ENCODE measurements around the gene EBF3. TPM values are rescaled to one million over a fixed set of nuclear protein-coding genes. Genes with fewer than 3 reads are reported as not detected.

EBF3 gene
- polyA plus RNA-seq, 4 donors = 1.4 to 1.9 TPM; not detected in 2

- no peak for FAIRE-seq
- Histone ChIP-seq H3K4me1 (ENCODE audit: control insufficient read depth in 3 of 3, insufficient read depth in 2 of 3, low read depth in 1 of 3, low read length in 2 of 3) (no peaks in the 10 kb centered on the region), H3K4me3 (ENCODE audit: low read depth in 1 of 3, low read length in 3 of 3) (no peak overlapping the region), H3K36me3 (ENCODE audit: control insufficient read depth in 3 of 3, insufficient read depth in 2 of 3, low read depth in 1 of 3, low read length in 3 of 3) (no peaks in the 10 kb centered on the region), H3K27ac (ENCODE audit: low read depth in 1 of 3, low read length in 2 of 3) (no peak overlapping the region), H3K9me3 (ENCODE audit: control insufficient read depth in 2 of 2, insufficient read depth in 1 of 2, low read depth in 1 of 2, low read length in 1 of 2) (no peaks in the 10 kb centered on the region), H3K27me3 (ENCODE audit: control insufficient read depth in 3 of 3, insufficient read depth in 3 of 3, low read length in 3 of 3) (peaks cover 0 to 14% (median 4%) of the 10 kb centered on the region in 3 donors)
- no peak for DNase-seq
- WGBS, 3 donors = 72 to 83% (median 76%) methylated on average over 6 of the region's 6 CpGs
Measured at GRCh38 chr10:129945064-129945463, 19.0 kb downstream of the EBF3 start.

GRCh38 chr10:129944456-129944855 lies 19.6 kb downstream of the EBF3 start:
- Histone ChIP-seq H3K4me3 (ENCODE audit: low read depth in 1 of 3, low read length in 3 of 3) (no peak overlapping the region), H3K27ac (ENCODE audit: low read depth in 1 of 3, low read length in 2 of 3) (no peak overlapping the region), H3K36me3 (ENCODE audit: control insufficient read depth in 3 of 3, insufficient read depth in 2 of 3, low read depth in 1 of 3, low read length in 3 of 3) (no peaks in the 10 kb centered on the region), H3K4me1 (ENCODE audit: control insufficient read depth in 3 of 3, insufficient read depth in 2 of 3, low read depth in 1 of 3, low read length in 2 of 3) (no peaks in the 10 kb centered on the region), H3K9me3 (ENCODE audit: control insufficient read depth in 2 of 2, insufficient read depth in 1 of 2, low read depth in 1 of 2, low read length in 1 of 2) (no peaks in the 10 kb centered on the region), H3K27me3 (ENCODE audit: control insufficient read depth in 3 of 3, insufficient read depth in 3 of 3, low read length in 3 of 3) (peaks cover 0 to 9% (median 3%) of the 10 kb centered on the region in 3 donors)
- DNase-seq (no peak), FAIRE-seq (no peak)
- 90 to 94% (median 92%) methylated on average over 8 of the region's 8 CpGs for WGBS, 3 donors

- H3K27ac ChIP-seq (ENCODE audit: low read depth in 1 of 3, low read length in 2 of 3) = no peak overlapping the region
- no peaks in the 10 kb centered on the region for H3K36me3 ChIP-seq (ENCODE audit: control insufficient read depth in 3 of 3, insufficient read depth in 2 of 3, low read depth in 1 of 3, low read length in 3 of 3)
- no peak for DNase-seq
- no peak for FAIRE-seq
- H3K27me3 ChIP-seq (ENCODE audit: control insufficient read depth in 3 of 3, insufficient read depth in 3 of 3, low read length in 3 of 3) = peaks cover 0 to 6% (median 3%) of the 10 kb centered on the region in 3 donors
- H3K9me3 ChIP-seq (ENCODE audit: control insufficient read depth in 2 of 2, insufficient read depth in 1 of 2, low read depth in 1 of 2, low read length in 1 of 2) = no peaks in the 10 kb centered on the region
- WGBS, 3 donors = 68 to 75% (median 73%) methylated on average over 12 of the region's 12 CpGs
- H3K4me1 ChIP-seq (ENCODE audit: control insufficient read depth in 3 of 3, insufficient read depth in 2 of 3, low read depth in 1 of 3, low read length in 2 of 3) = no peaks in the 10 kb centered on the region
- no peak overlapping the region for H3K4me3 ChIP-seq (ENCODE audit: low read depth in 1 of 3, low read length in 3 of 3)
Measured at GRCh38 chr10:129942936-129943715, 20.9 kb downstream of the EBF3 start.

GRCh38 chr10:129942391-129942790 lies 21.7 kb downstream of the EBF3 start:
- no peak overlapping the region for H3K4me3 ChIP-seq (ENCODE audit: low read depth in 1 of 3, low read length in 3 of 3)
- no peaks in the 10 kb centered on the region for H3K36me3 ChIP-seq (ENCODE audit: control insufficient read depth in 3 of 3, insufficient read depth in 2 of 3, low read depth in 1 of 3, low read length in 3 of 3)
- no peak for FAIRE-seq
- no peak overlapping the region for H3K27ac ChIP-seq (ENCODE audit: low read depth in 1 of 3, low read length in 2 of 3)
- no peaks in the 10 kb centered on the region for H3K9me3 ChIP-seq (ENCODE audit: control insufficient read depth in 2 of 2, insufficient read depth in 1 of 2, low read depth in 1 of 2, low read length in 1 of 2)
- peaks cover 0 to 6% (median 3%) of the 10 kb centered on the region in 3 donors for H3K27me3 ChIP-seq (ENCODE audit: control insufficient read depth in 3 of 3, insufficient read depth in 3 of 3, low read length in 3 of 3)
- H3K4me1 ChIP-seq (ENCODE audit: control insufficient read depth in 3 of 3, insufficient read depth in 2 of 3, low read depth in 1 of 3, low read length in 2 of 3) = no peaks in the 10 kb centered on the region
- WGBS, 3 donors = 84 to 90% (median 86%) methylated on average over 9 of the region's 9 CpGs
- DNase-seq = no peak

GRCh38 chr10:129942019-129942277 lies 22.1 kb downstream of the EBF3 start:
- no peak for FAIRE-seq
- 80 to 91% (median 89%) methylated on average over 4 of the region's 4 CpGs for WGBS, 3 donors
- Histone ChIP-seq H3K4me1 (ENCODE audit: control insufficient read depth in 3 of 3, insufficient read depth in 2 of 3, low read depth in 1 of 3, low read length in 2 of 3) (no peaks in the 10 kb centered on the region), H3K9me3 (ENCODE audit: control insufficient read depth in 2 of 2, insufficient read depth in 1 of 2, low read depth in 1 of 2, low read length in 1 of 2) (no peaks in the 10 kb centered on the region), H3K36me3 (ENCODE audit: control insufficient read depth in 3 of 3, insufficient read depth in 2 of 3, low read depth in 1 of 3, low read length in 3 of 3) (no peaks in the 10 kb centered on the region), H3K27ac (ENCODE audit: low read depth in 1 of 3, low read length in 2 of 3) (no peak overlapping the region), H3K27me3 (ENCODE audit: control insufficient read depth in 3 of 3, insufficient read depth in 3 of 3, low read length in 3 of 3) (peaks cover 0 to 6% (median 3%) of the 10 kb centered on the region in 3 donors), H3K4me3 (ENCODE audit: low read depth in 1 of 3, low read length in 3 of 3) (no peak overlapping the region)
- no peak for DNase-seq

GRCh38 chr10:129941199-129942018 lies 22.7 kb downstream of the EBF3 start:
- no peak for DNase-seq

GRCh38 chr10:129940617-129941198 lies 23.4 kb downstream of the EBF3 start:
- H3K27me3 ChIP-seq (ENCODE audit: control insufficient read depth in 3 of 3, insufficient read depth in 3 of 3, low read length in 3 of 3) = peaks cover 0 to 3% (median 0%) of the 10 kb centered on the region in 3 donors
- no peak for FAIRE-seq
- H3K4me1 ChIP-seq (ENCODE audit: control insufficient read depth in 3 of 3, insufficient read depth in 2 of 3, low read depth in 1 of 3, low read length in 2 of 3) = no peaks in the 10 kb centered on the region
- no peaks in the 10 kb centered on the region for H3K9me3 ChIP-seq (ENCODE audit: control insufficient read depth in 2 of 2, insufficient read depth in 1 of 2, low read depth in 1 of 2, low read length in 1 of 2)
- DNase-seq = no peak
- H3K36me3 ChIP-seq (ENCODE audit: control insufficient read depth in 3 of 3, insufficient read depth in 2 of 3, low read depth in 1 of 3, low read length in 3 of 3) = no peaks in the 10 kb centered on the region
- H3K27ac ChIP-seq (ENCODE audit: low read depth in 1 of 3, low read length in 2 of 3) = no peak overlapping the region
- 77 to 89% (median 83%) methylated on average over 13 of the region's 13 CpGs for WGBS, 3 donors
- H3K4me3 ChIP-seq (ENCODE audit: low read depth in 1 of 3, low read length in 3 of 3) = no peak overlapping the region

More at GRCh38 chr10:129941199-129942018, 22.7 kb downstream of the EBF3 start:
- Histone ChIP-seq H3K9me3 (ENCODE audit: control insufficient read depth in 2 of 2, insufficient read depth in 1 of 2, low read depth in 1 of 2, low read length in 1 of 2) (no peaks in the 10 kb centered on the region), H3K36me3 (ENCODE audit: control insufficient read depth in 3 of 3, insufficient read depth in 2 of 3, low read depth in 1 of 3, low read length in 3 of 3) (no peaks in the 10 kb centered on the region), H3K4me3 (ENCODE audit: low read depth in 1 of 3, low read length in 3 of 3) (no peak overlapping the region), H3K4me1 (ENCODE audit: control insufficient read depth in 3 of 3, insufficient read depth in 2 of 3, low read depth in 1 of 3, low read length in 2 of 3) (no peaks in the 10 kb centered on the region), H3K27me3 (ENCODE audit: control insufficient read depth in 3 of 3, insufficient read depth in 3 of 3, low read length in 3 of 3) (peaks cover 0 to 3% (median under 1%) of the 10 kb centered on the region in 3 donors), H3K27ac (ENCODE audit: low read depth in 1 of 3, low read length in 2 of 3) (no peak overlapping the region)
- FAIRE-seq = no peak
- WGBS, 3 donors = 83 to 87% (median 85%) methylated on average over 16 of the region's 16 CpGs

- DNase-seq = no peak
- H3K36me3 ChIP-seq (ENCODE audit: control insufficient read depth in 3 of 3, insufficient read depth in 2 of 3, low read depth in 1 of 3, low read length in 3 of 3) = no peaks in the 10 kb centered on the region
- H3K27me3 ChIP-seq (ENCODE audit: control insufficient read depth in 3 of 3, insufficient read depth in 3 of 3, low read length in 3 of 3) = peaks cover 0 to 3% (median 0%) of the 10 kb centered on the region in 3 donors
- H3K9me3 ChIP-seq (ENCODE audit: control insufficient read depth in 2 of 2, insufficient read depth in 1 of 2, low read depth in 1 of 2, low read length in 1 of 2) = no peaks in the 10 kb centered on the region
- FAIRE-seq = no peak
- no peaks in the 10 kb centered on the region for H3K4me1 ChIP-seq (ENCODE audit: control insufficient read depth in 3 of 3, insufficient read depth in 2 of 3, low read depth in 1 of 3, low read length in 2 of 3)
- 77 to 85% (median 78%) methylated on average over 23 of the region's 23 CpGs for WGBS, 3 donors
- H3K27ac ChIP-seq (ENCODE audit: low read depth in 1 of 3, low read length in 2 of 3) = no peak overlapping the region
- H3K4me3 ChIP-seq (ENCODE audit: low read depth in 1 of 3, low read length in 3 of 3) = no peak overlapping the region
Measured at GRCh38 chr10:129939416-129940275, 24.4 kb downstream of the EBF3 start.
